IMR-90 (cell line): ENCODE data around the gene PRPF8. TPM values are rescaled to one million over a fixed set of nuclear protein-coding genes. Genes with fewer than 3 reads are reported as not detected.
A peak's percentile ranks its signal among the peaks of the same experiment; 100 is the strongest.

Experiments used
- ATAC-seq: fragments of 200-7000 bp; cut with Tn5 transposase; 2 replicates; pipeline ENCODE4 v1.9.1; 2020; ENCODE audit warnings: low read depth, mild to moderate bottlenecking, moderate library complexity
- BruUV-seq: library from RNA; stranded (reverse); fragments of 400-500 nt; replicated peaks from 2 replicates; lab custom pipeline; 2021; lab: Mats Ljungman, UMichigan
- CTCF ChIA-PET: fragments of 300-600 bp; formaldehyde crosslinking; extraction: SDS; loops from one replicate; lab custom pipeline; 2021; ENCODE audit warnings: antibody characterized with exemption; lab: Yijun Ruan, JAX
- POLR2A ChIA-PET: fragments of 300-600 bp; sonication (Branson Sonifier 250); formaldehyde crosslinking; loops from one replicate; lab custom pipeline; 2022; ENCODE audit warnings: antibody characterized with exemption; ENCODE audit not compliant: unreplicated experiment; lab: Charles Lee
- DNase-seq: peaks from one replicate; pipeline ENCODE4 v3.0.0; 2013
- H2AFZ ChIP-seq: replicated peaks from 2 replicates; pipeline ENCODE3; 2013; ENCODE audit warnings: low read length, mild to moderate bottlenecking; ENCODE audit not compliant: poor library complexity
- H2AK5ac ChIP-seq: 2 replicates; pipeline ENCODE4 v1.6.1; 2013; ENCODE audit warnings: low read depth, low read length, inconsistent platforms
- H2AK9ac ChIP-seq: replicated peaks from 2 replicates; pipeline ENCODE3; 2013; ENCODE audit warnings: mild to moderate bottlenecking, low read depth, low read length, moderate library complexity; ENCODE audit not compliant: poor library complexity
- H2BK120ac ChIP-seq: 2 replicates; pipeline ENCODE4 v1.6.1; 2013; ENCODE audit warnings: low read depth, low read length, inconsistent platforms
- H2BK15ac ChIP-seq: 3 replicates; pipeline ENCODE4 v1.6.1; 2013; ENCODE audit warnings: low read depth, low read length, inconsistent platforms
- H2BK20ac ChIP-seq: 2 replicates; pipeline ENCODE4 v1.6.1; 2013; ENCODE audit warnings: low read depth, mild to moderate bottlenecking, inconsistent platforms, low read length, moderate library complexity
- H2BK5ac ChIP-seq: 2 replicates; pipeline ENCODE4 v1.6.1; 2013; ENCODE audit warnings: mild to moderate bottlenecking, low read depth, low read length, inconsistent platforms; ENCODE audit not compliant: poor library complexity, severe bottlenecking
- H3K14ac ChIP-seq: replicated peaks from 2 replicates; pipeline ENCODE4 v1.6.1; 2013; ENCODE audit warnings: low read depth, low read length, inconsistent platforms
- H3K18ac ChIP-seq: 2 replicates; pipeline ENCODE4 v1.6.1; 2013; ENCODE audit warnings: low read depth, low read length, control low read depth
- H3K23ac ChIP-seq: 2 replicates; pipeline ENCODE4 v1.6.1; 2013; ENCODE audit warnings: low read depth, low read length, inconsistent platforms
- H3K27ac ChIP-seq: 2 replicates; pipeline ENCODE4 v1.5.1; 2013; ENCODE audit warnings: mild to moderate bottlenecking, control low read depth, low read length; ENCODE audit not compliant: insufficient read depth
- H3K27me3 ChIP-seq: 2 replicates; pipeline ENCODE4 v1.6.1; 2013; ENCODE audit warnings: low read length; ENCODE audit not compliant: control insufficient read depth, insufficient read depth
- H3K36me3 ChIP-seq: 2 replicates; pipeline ENCODE4 v1.6.1; 2013; ENCODE audit warnings: low read length, mixed read lengths; ENCODE audit not compliant: control insufficient read depth, insufficient read depth
- H3K4ac ChIP-seq: 2 replicates; pipeline ENCODE4 v1.6.1; 2013; ENCODE audit warnings: low read depth, low read length, inconsistent platforms
- H3K4me1 ChIP-seq: 2 replicates; pipeline ENCODE4 v1.6.1; 2013; ENCODE audit warnings: low read length, mixed read lengths; ENCODE audit not compliant: control insufficient read depth, insufficient read depth
- H3K4me2 ChIP-seq: 2 replicates; pipeline ENCODE4 v1.6.1; 2013; ENCODE audit warnings: low read depth, mild to moderate bottlenecking, control low read depth, low read length, moderate library complexity
- H3K4me3 ChIP-seq: 2 replicates; pipeline ENCODE4 v1.5.1; 2013; ENCODE audit warnings: low read depth, mild to moderate bottlenecking, control low read depth, low read length, moderate library complexity; ENCODE audit not compliant: insufficient read depth
- H3K56ac ChIP-seq: 2 replicates; pipeline ENCODE4 v1.6.1; 2013; ENCODE audit warnings: low read length, inconsistent platforms; ENCODE audit not compliant: insufficient read depth; ENCODE audit errors: extremely low read depth
- H3K79me1 ChIP-seq, 2 experiments: 2 replicates each; pipeline ENCODE4 v1.6.1; 2013; ENCODE audit warnings: low read length in 2 of 2, inconsistent platforms in 1 of 2, low read depth in 1 of 2
- H3K9ac ChIP-seq: 2 replicates; pipeline ENCODE4 v1.6.1; 2013; ENCODE audit warnings: low read depth, low read length, control low read depth
- H3K9me1 ChIP-seq: 2 replicates; pipeline ENCODE4 v1.6.1; 2013; ENCODE audit warnings: low read length, inconsistent platforms; ENCODE audit not compliant: insufficient read depth
- H3K9me3 ChIP-seq: 2 replicates; pipeline ENCODE4 v1.6.1; 2013; ENCODE audit warnings: low read length; ENCODE audit not compliant: control insufficient read depth, insufficient read depth
- H4K20me1 ChIP-seq: 2 replicates; pipeline ENCODE4 v1.6.1; 2013; ENCODE audit warnings: low read length, inconsistent platforms; ENCODE audit not compliant: insufficient read depth
- H4K5ac ChIP-seq: 2 replicates; pipeline ENCODE4 v1.6.1; 2013; ENCODE audit warnings: mild to moderate bottlenecking, low read depth, low read length, control low read depth
- H4K8ac ChIP-seq, 2 experiments: 2 replicates each; pipeline ENCODE4 v1.6.1; 2013; ENCODE audit warnings: low read depth in 2 of 2, low read length in 2 of 2, control low read depth in 1 of 2, inconsistent platforms in 1 of 2
- H4K91ac ChIP-seq: 2 replicates; pipeline ENCODE4 v1.6.1; 2013; ENCODE audit warnings: low read depth, low read length, inconsistent platforms; ENCODE audit not compliant: insufficient read depth
- BHLHE40 ChIP-seq: fragments of 150-350 bp; IDR thresholded peaks from 2 replicates; pipeline ENCODE4 v1.6.1; 2016; ENCODE audit warnings: mild to moderate bottlenecking, low read depth, low read length
- CHD1 ChIP-seq: IDR thresholded peaks from 2 replicates; pipeline ENCODE4 v1.6.1; 2012; ENCODE audit warnings: low read depth, low read length, improper control_type of control experiment
- FOS ChIP-seq: fragments of 150-350 bp; IDR thresholded peaks from 2 replicates; pipeline ENCODE4 v1.6.1; 2016; ENCODE audit warnings: low read depth, low read length
- MAZ ChIP-seq: IDR thresholded peaks from 2 replicates; pipeline ENCODE4 v1.6.1; 2012; ENCODE audit warnings: low read depth, mild to moderate bottlenecking, low read length, improper control_type of control experiment, moderate library complexity, borderline replicate concordance
- NFE2L2 ChIP-seq: fragments of 150-350 bp; IDR thresholded peaks from 2 replicates; pipeline ENCODE4 v1.6.1; 2016; ENCODE audit warnings: low read depth, mild to moderate bottlenecking, low read length
- RAD21 ChIP-seq: IDR thresholded peaks from 2 replicates; pipeline ENCODE4 v1.6.1; 2012; ENCODE audit warnings: low read length, improper control_type of control experiment
- WGBS, 2 experiments: methylation state at CpG; one replicate each; pipeline versions ENCODE4 v1.1.5 to v1.1.7; 2013; ENCODE audit warnings: missing lambda C conversion rate in 2 of 2; ENCODE audit not compliant: insufficient read length in 1 of 2; ENCODE audit errors: extremely low coverage in 2 of 2; 5-methylcytosine and 5-hydroxymethylcytosine counted together
- dilution Hi-C: fragments of 300-500 bp; cut with HindIII; formaldehyde crosslinking; loops from one replicate; pipeline ENCODE4 v1.14.3; 2018; ENCODE audit warnings: low sequenced_read_pairs; ENCODE audit not compliant: unreplicated experiment
- in situ Hi-C: fragments of 300-500 bp; cut with MboI; formaldehyde crosslinking; loops from 3 replicates; pipeline ENCODE4 v1.14.3; 2019; ENCODE audit warnings: low sequenced_read_pairs, inconsistent platforms, mixed read lengths
- intact Hi-C: fragments of 100-400 bp; cut with micrococcal nuclease; formaldehyde crosslinking; loops from 2 replicates; pipeline ENCODE4 v1.10.0; 2022
- polyA plus RNA-seq, 3 experiments: library from polyadenylated mRNA; depleted of rRNA; stranded (reverse); fragments of >200 nt; gene quantifications; 2 replicates each; pipeline ENCODE4 v1.2.3, GENCODE V29; 2012; ENCODE audit warnings: low replicate concordance in 1 of 3
- total RNA-seq: library from RNA; depleted of rRNA; stranded (reverse); fragments of >200 nt; gene quantifications from 2 replicates; pipeline ENCODE4 v1.2.3, GENCODE V29; 2012
- TF ChIP-seq, protein P1 (sequence below): fragments of 150-350 bp; IDR thresholded peaks from 2 replicates; pipeline ENCODE4 v1.6.1; 2017; ENCODE audit warnings: mild to moderate bottlenecking, antibody characterized with exemption, low read length, low read depth
- TF ChIP-seq, protein P2 (sequence below): fragments of 150-350 bp; IDR thresholded peaks from 2 replicates; pipeline ENCODE4 v1.6.1; 2016; ENCODE audit warnings: low read depth, mild to moderate bottlenecking, low read length, moderate library complexity, borderline replicate concordance
- TF ChIP-seq, protein P3 (sequence below): conservative IDR thresholded peaks from 2 replicates; pipeline ENCODE4 v1.5.1; 2012; ENCODE audit warnings: mild to moderate bottlenecking, low read depth, low read length, improper control_type of control experiment

PRPF8 gene
- total and polyA plus RNA-seq, 2 of the 4 experiments (the other 2 are of a cell fraction): 141 to 160 TPM

DNA sequence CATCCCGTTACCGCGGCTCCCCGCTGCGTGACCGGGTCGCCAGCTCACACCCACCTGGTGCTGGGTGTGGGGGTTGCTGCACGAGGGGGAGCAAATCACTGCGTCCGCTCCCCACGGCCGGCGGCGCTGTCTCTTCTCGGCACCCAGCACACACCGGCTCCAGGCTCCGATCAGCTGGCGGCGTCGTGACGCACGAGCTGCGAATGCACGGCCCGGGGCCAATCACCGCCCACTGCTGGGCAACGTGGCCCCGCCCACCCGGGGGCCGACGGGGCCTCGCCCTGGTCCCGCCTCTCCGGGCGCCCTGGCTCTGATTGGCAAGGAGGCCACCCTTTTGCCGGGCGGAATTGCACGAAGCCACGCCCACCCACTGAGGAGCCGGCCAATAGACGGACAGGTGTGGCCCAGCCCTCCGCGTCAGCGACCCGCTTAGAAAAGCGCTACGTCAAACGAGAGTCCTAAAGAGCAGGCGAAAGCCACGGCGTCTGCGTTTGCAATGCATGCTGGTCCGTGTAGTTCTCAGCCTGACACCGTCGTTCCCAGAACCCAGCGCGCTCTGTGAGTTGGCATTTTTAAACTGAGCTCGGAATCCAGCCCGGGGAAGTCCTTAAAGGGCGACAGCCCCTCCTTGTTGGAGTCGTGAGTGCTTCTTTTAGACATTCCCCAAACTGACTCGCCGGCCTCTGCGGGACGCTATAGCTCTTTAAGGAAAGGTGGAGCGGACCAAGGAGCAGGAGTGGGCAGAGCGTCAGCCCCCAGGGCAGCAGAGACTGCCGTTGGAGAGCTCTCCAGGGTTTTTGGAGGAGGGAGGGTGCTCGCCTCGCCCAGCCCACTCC is 31.6 kb upstream of the PRPF8 start (continued):
- TF ChIP-seq, protein P1, sequence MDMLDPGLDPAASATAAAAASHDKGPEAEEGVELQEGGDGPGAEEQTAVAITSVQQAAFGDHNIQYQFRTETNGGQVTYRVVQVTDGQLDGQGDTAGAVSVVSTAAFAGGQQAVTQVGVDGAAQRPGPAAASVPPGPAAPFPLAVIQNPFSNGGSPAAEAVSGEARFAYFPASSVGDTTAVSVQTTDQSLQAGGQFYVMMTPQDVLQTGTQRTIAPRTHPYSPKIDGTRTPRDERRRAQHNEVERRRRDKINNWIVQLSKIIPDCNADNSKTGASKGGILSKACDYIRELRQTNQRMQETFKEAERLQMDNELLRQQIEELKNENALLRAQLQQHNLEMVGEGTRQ: peak; percentile 90
- TF ChIP-seq CHD1: peak; percentile 92; the same call in 1 of the 2 replicates

DNA sequence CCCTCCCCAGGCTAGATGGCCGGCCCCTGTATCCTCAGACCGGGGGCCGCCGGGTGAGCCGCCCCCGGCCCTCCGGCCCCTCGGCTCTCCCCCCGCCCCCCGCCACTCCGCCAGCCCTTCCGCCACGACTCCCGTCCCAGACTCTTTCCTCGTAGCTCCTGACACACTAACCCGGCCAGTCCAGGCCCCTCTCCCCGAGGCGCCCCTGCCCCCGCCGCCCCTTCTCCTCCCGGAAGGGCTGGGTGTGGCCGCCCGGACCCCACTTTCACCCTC is 31.1 kb upstream of the PRPF8 start:
- H2AK9ac ChIP-seq: peak overlapping the region; percentile 99
- H3K9ac ChIP-seq: peak overlapping the region; percentile 92
- H2AFZ ChIP-seq: peak overlapping the region; percentile 75
- peak overlapping the region; percentile 96 for H2BK5ac ChIP-seq
- H2AK5ac ChIP-seq: peak overlapping the region; percentile 85
- no peak overlapping the region for H2BK15ac ChIP-seq
- H3K36me3 ChIP-seq: peaks cover 32% of the 10 kb centered on the region
- no peak overlapping the region for H4K5ac ChIP-seq
- H3K27ac ChIP-seq: peak overlapping the region; percentile 98
- peak overlapping the region; percentile 60; the same call in 1 of the 2 replicates for H2BK120ac ChIP-seq
- in situ Hi-C loops: loop anchor here (25.0 kb wide), 1 partner anchor 322 kb away; the partner anchor contains the start of genes DPH1, OVCA2 and RTN4RL1
- H3K27me3 ChIP-seq: no peaks in the 10 kb centered on the region
- H4K20me1 ChIP-seq: peaks cover 48% of the 10 kb centered on the region
- WGBS, 2 experiments: no CpG with 5 or more reads among the region's 23 CpGs
- peaks cover 25% of the 10 kb centered on the region for H3K4me1 ChIP-seq
- peak overlapping the region; percentile 78 for H3K4me3 ChIP-seq
- no peak overlapping the region for H3K4me2 ChIP-seq
- intact Hi-C loops: loop anchor here (2.0 to 5.0 kb wide), 3 partner anchors 31 to 327 kb away; partner anchors contain the start of genes OVCA2, PRPF8 and SMYD4
- peak overlapping the region; percentile 94 for H3K14ac ChIP-seq
- no peak overlapping the region for H2BK20ac ChIP-seq
- peak overlapping the region; percentile 76 for H3K4ac ChIP-seq
- ChIA-PET CTCF (interaction anchor here (1.0 kb wide), 1 partner anchor 66 kb away, joined by 5 read pairs; the partner anchor contains the start of gene RILP), POLR2A (interaction anchor here (0.6 to 2.2 kb wide), 4 partner anchors 68 to 498 kb away, joined by 4 to 11 read pairs (median 4); partner anchors contain the start of genes RPA1 and SMYD4)
- peak overlapping the region; percentile 73; the same call in 1 of the 2 replicates for H3K56ac ChIP-seq
- H3K9me3 ChIP-seq: no peaks in the 10 kb centered on the region
- H3K23ac ChIP-seq: peak overlapping the region; percentile 58; the same call in 1 of the 2 replicates
- no TSS peak for BruUV-seq
- ATAC-seq (no peak), DNase-seq (no peak)
- peaks cover 0 to 56% of the 10 kb centered on the region in 2 experiments; a peak in 2 of 4 replicates for H3K79me1 ChIP-seq
- H3K18ac ChIP-seq: no peak overlapping the region; the same call in 1 of the 2 replicates
- H3K9me1 ChIP-seq: peaks cover 12% of the 10 kb centered on the region
- peak overlapping the region; percentile 82 for H4K91ac ChIP-seq
- dilution Hi-C loops: no loop called here
- H4K8ac ChIP-seq: peak overlapping the region in 1 of 2 experiments; percentile 68; a peak in 2 of 4 replicates
- TF ChIP-seq MAZ (no peak), NFE2L2 (no peak), FOS (no peak), RAD21 (no peak), BHLHE40 (no peak)
- TF ChIP-seq, protein P1: no peak
- TF ChIP-seq, protein P2, sequence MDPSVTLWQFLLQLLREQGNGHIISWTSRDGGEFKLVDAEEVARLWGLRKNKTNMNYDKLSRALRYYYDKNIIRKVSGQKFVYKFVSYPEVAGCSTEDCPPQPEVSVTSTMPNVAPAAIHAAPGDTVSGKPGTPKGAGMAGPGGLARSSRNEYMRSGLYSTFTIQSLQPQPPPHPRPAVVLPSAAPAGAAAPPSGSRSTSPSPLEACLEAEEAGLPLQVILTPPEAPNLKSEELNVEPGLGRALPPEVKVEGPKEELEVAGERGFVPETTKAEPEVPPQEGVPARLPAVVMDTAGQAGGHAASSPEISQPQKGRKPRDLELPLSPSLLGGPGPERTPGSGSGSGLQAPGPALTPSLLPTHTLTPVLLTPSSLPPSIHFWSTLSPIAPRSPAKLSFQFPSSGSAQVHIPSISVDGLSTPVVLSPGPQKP: no peak
- TF ChIP-seq, protein P3, sequence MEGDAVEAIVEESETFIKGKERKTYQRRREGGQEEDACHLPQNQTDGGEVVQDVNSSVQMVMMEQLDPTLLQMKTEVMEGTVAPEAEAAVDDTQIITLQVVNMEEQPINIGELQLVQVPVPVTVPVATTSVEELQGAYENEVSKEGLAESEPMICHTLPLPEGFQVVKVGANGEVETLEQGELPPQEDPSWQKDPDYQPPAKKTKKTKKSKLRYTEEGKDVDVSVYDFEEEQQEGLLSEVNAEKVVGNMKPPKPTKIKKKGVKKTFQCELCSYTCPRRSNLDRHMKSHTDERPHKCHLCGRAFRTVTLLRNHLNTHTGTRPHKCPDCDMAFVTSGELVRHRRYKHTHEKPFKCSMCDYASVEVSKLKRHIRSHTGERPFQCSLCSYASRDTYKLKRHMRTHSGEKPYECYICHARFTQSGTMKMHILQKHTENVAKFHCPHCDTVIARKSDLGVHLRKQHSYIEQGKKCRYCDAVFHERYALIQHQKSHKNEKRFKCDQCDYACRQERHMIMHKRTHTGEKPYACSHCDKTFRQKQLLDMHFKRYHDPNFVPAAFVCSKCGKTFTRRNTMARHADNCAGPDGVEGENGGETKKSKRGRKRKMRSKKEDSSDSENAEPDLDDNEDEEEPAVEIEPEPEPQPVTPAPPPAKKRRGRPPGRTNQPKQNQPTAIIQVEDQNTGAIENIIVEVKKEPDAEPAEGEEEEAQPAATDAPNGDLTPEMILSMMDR: no peak
